Left lobe of liver (tissue), 1 donor: ENCODE measurements around the gene PLAAT5. TPM values are rescaled to one million over a fixed set of nuclear protein-coding genes. Genes with fewer than 3 reads are reported as not detected.

Experiments used
- total RNA-seq: library from RNA; stranded (reverse); gene quantifications from one replicate; pipeline ENCODE4 v1.2.1, GENCODE V29; 2021
- donor health status: DM: no; HTN: yes; CAD: no.

The PLAAT5 gene
- total RNA-seq, 1 donor from 2014 or later: not detected

Other genes with a start within 250 kb of the PLAAT5 start
- 33.5 TPM for gene SLC22A25, start 247.6 kb downstream of the PLAAT5 start, total RNA-seq
- 16.4 TPM for gene SLC22A9, start 121.4 kb downstream of the PLAAT5 start, total RNA-seq
- gene LGALS12, start 14.9 kb upstream of the PLAAT5 start, total RNA-seq: not detected
- 47.6 TPM for gene PLAAT4, start 45.6 kb upstream of the PLAAT5 start, total RNA-seq
- gene PLAAT2, start 72.2 kb upstream of the PLAAT5 start, total RNA-seq: 1.2 TPM
- gene PLAAT3, start 123.3 kb upstream of the PLAAT5 start, total RNA-seq: 74.6 TPM
- 29.8 TPM for gene ATL3, start 180.2 kb upstream of the PLAAT5 start, total RNA-seq
- gene RTN3, start 190.3 kb upstream of the PLAAT5 start, total RNA-seq: 50.0 TPM